HepG2 (cell line): ENCODE measurements around the gene NHSL1. TPM values are rescaled to one million over a fixed set of nuclear protein-coding genes. Genes with fewer than 3 reads are reported as not detected.

Source experiments
- AFF4 ChIP-seq: sonication (generic); formaldehyde crosslinking; IDR thresholded peaks from 2 replicates; pipeline ENCODE4 v1.4.0; 2020; ENCODE audit warnings: missing genetic modification reagents
- DRAP1 ChIP-seq: IDR thresholded peaks from 2 replicates; pipeline ENCODE4 v1.6.1; 2016; ENCODE audit warnings: missing genetic modification reagents, missing compliant biosample characterization
- EP300 ChIP-seq, 3 experiments: sonication (generic) in 1 of 3; formaldehyde crosslinking in 1 of 3; IDR thresholded peaks; 2 replicates each; pipeline versions ENCODE4 v1.5.1 to v1.6.1; 2011 to 2020; ENCODE audit warnings: low read depth in 2 of 3, low read length in 2 of 3, borderline replicate concordance in 1 of 3, improper control_type of control experiment in 1 of 3, mild to moderate bottlenecking in 1 of 3, missing genetic modification reagents in 1 of 3, moderate library complexity in 1 of 3
- HNRNPK ChIP-seq: fragments of 200-400 bp; formaldehyde crosslinking; IDR thresholded peaks from 2 replicates; pipeline ENCODE4 v1.6.1; 2018; ENCODE audit warnings: low read length, low read depth, moderate library complexity, mild to moderate bottlenecking; ENCODE audit not compliant: poor library complexity, severe bottlenecking
- KLF15 ChIP-seq: sonication (generic); formaldehyde crosslinking; IDR thresholded peaks from 2 replicates; pipeline ENCODE4 v1.8.1; 2023; ENCODE audit warnings: borderline replicate concordance, mild to moderate bottlenecking, inconsistent platforms, missing genetic modification reagents, mixed read lengths
- MEIS1 ChIP-seq: sonication (generic); formaldehyde crosslinking; IDR thresholded peaks from 2 replicates; pipeline ENCODE4 v1.9.0; 2021; ENCODE audit warnings: mild to moderate bottlenecking, missing genetic modification reagents, moderate library complexity, borderline replicate concordance
- MYNN ChIP-seq: sonication (generic); formaldehyde crosslinking; IDR thresholded peaks from 2 replicates; pipeline ENCODE4 v1.4.0; 2020; ENCODE audit warnings: mild to moderate bottlenecking, low read depth, missing genetic modification reagents
- SALL2 ChIP-seq: sonication (generic); formaldehyde crosslinking; IDR thresholded peaks from 2 replicates; pipeline ENCODE4 v1.8.1; 2023; ENCODE audit warnings: mild to moderate bottlenecking, missing genetic modification reagents, inconsistent platforms
- SAP130 ChIP-seq: IDR thresholded peaks from 2 replicates; pipeline ENCODE4 v1.6.1; 2016; ENCODE audit warnings: low read depth
- SKIL ChIP-seq: sonication (generic); formaldehyde crosslinking; IDR thresholded peaks from 2 replicates; pipeline ENCODE4 v1.8.0; 2022; ENCODE audit warnings: missing genetic modification reagents, mild to moderate bottlenecking, moderate library complexity, borderline replicate concordance
- SP1 ChIP-seq, 2 experiments: fragments of 450-650 bp in 1 of 2; sonication (generic) in 1 of 2; formaldehyde crosslinking in 1 of 2; IDR thresholded peaks; 2 replicates each; pipeline versions ENCODE4 v1.4.0 to v1.6.1; 2016 to 2020; ENCODE audit warnings: missing genetic modification reagents in 1 of 2
- U2AF1 ChIP-seq: fragments of 200-400 bp; formaldehyde crosslinking; optimal IDR thresholded peaks from 2 replicates; pipeline ENCODE3; 2017; ENCODE audit warnings: mild to moderate bottlenecking, low read depth, low read length
- WIZ ChIP-seq: sonication (generic); formaldehyde crosslinking; IDR thresholded peaks from 2 replicates; pipeline ENCODE4 v1.5.1; 2020; ENCODE audit warnings: mild to moderate bottlenecking, missing genetic modification reagents
- ZNF280D ChIP-seq: sonication (generic); formaldehyde crosslinking; IDR thresholded peaks from 2 replicates; pipeline ENCODE4 v1.5.1; 2020; ENCODE audit warnings: mild to moderate bottlenecking, missing genetic modification reagents
- ZNF556 ChIP-seq: sonication (generic); formaldehyde crosslinking; IDR thresholded peaks from 2 replicates; pipeline ENCODE4 v1.4.0; 2020; ENCODE audit warnings: mild to moderate bottlenecking, missing genetic modification reagents, borderline replicate concordance
- ZNF562 ChIP-seq: sonication (generic); formaldehyde crosslinking; IDR thresholded peaks from 2 replicates; pipeline ENCODE4 v1.8.0; 2022; ENCODE audit warnings: missing genetic modification reagents, borderline replicate concordance
- polyA plus RNA-seq, 8 experiments: library from polyadenylated mRNA; depleted of rRNA in 3 of 8; stranded (reverse) in 7 of 8; unstranded in 1 of 8; fragments of >200 nt; fragmentation: Illumina TruSeq in 4 of 8; extraction: Trizol in 4 of 8; gene quantifications; 2 replicates each; pipeline versions ENCODE4 v1.2.1 to v1.2.3, GENCODE V29; 2011 to 2016; ENCODE audit warnings: low read depth in 4 of 8, missing spikeins in 1 of 8, mixed read lengths in 1 of 8; ENCODE audit not compliant: insufficient read depth in 1 of 8
- total RNA-seq, 5 experiments: library from RNA; depleted of rRNA; stranded (reverse); fragments of >200 nt; fragmentation: Illumina TruSeq; extraction: Trizol; gene quantifications; 2 replicates each; pipeline ENCODE4 v1.2.3, GENCODE V29; 2016; ENCODE audit warnings: low read depth in 1 of 5

The NHSL1 gene
- total and polyA plus RNA-seq, 2 of the 13 experiments (the other 11 are each of a cell fraction or from before 2014, with no cell fraction given) = 24.9 to 53.6 TPM

- TF ChIP-seq AFF4 (CRISPR knock-in tag) (no peak), SP1 (IDR thresholded peaks at IDR 0.05) (no peak), SP1 (CRISPR knock-in tag; IDR thresholded peaks at IDR 0.05) (no peak), ZNF562 (no peak), DRAP1 (CRISPR knock-in tag) (no peak), EP300 (IDR thresholded peaks at IDR 0.05; ENCODE audit: low read depth in 2 of 2, low read length in 2 of 2) (no peak), EP300 (CRISPR knock-in tag; IDR thresholded peaks at IDR 0.05; ENCODE audit: borderline replicate concordance) (no peak), U2AF1 (no peak), KLF15 (CRISPR knock-in tag) (no peak), HNRNPK (no peak), ZNF556 (CRISPR knock-in tag) (no peak), SALL2 (no peak), ZNF280D (no peak), SAP130 (CRISPR knock-in tag) (peak; percentile 36; the same call in 1 of the 2 replicates), SKIL (CRISPR knock-in tag) (no peak; the same call in 1 of the 2 replicates), MEIS1 (CRISPR knock-in tag) (no peak), WIZ (CRISPR knock-in tag) (no peak), MYNN (CRISPR knock-in tag) (no peak)
Observed at GRCh38 chr6:138498629-138499302, 528 bp downstream of the NHSL1 start (continued).
